Measurements from ENCODE around the gene UGT1A1.

- TF ChIP-seq CTCF (IDR thresholded peaks at IDR 0.05; ENCODE audit: low read length) (no peak), EZH2 (IDR thresholded peaks at IDR 0.05; ENCODE audit: borderline replicate concordance, low read length) (no peak)
Measured at GRCh38 chr2:233778030-233778429, 18.0 kb downstream of the UGT1A1 start, which contains the start of gene MROH2A.
